Activated T-cell treated with anti-CD3 and anti-CD28 coated beads for 24 hours (primary cell): ENCODE results near the gene LRRC39.
A peak's percentile ranks its signal among the peaks of the same experiment; 100 is the strongest.

Experiments
- DNase-seq: peaks from one replicate; pipeline ENCODE4 v3.0.0-alpha.2; 2020; ENCODE audit warnings: low read depth

LRRC39 gene

GRCh38 chr1:100147875-100148274 lies 30.2 kb downstream of the LRRC39 start:
- no peak for DNase-seq

DNA sequence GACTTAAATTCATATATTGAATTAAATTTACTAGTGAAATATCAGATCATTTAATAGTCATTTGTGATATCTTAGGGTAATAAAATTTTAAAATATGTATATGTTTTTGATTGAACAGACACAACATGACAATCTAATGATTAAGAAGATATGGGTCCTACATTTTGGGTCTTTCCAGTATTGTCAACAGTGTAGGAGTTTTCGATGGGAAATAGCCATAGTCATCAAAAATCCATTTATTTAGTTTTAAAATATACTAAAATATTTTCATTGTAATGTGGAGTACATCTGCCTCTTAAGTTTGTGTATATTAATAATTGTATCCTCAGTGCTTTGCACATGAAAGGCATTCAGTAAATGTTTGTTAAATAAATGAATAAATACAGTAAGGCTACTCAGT lies 31.1 kb downstream of the LRRC39 start:
- DNase-seq: no peak

DNA sequence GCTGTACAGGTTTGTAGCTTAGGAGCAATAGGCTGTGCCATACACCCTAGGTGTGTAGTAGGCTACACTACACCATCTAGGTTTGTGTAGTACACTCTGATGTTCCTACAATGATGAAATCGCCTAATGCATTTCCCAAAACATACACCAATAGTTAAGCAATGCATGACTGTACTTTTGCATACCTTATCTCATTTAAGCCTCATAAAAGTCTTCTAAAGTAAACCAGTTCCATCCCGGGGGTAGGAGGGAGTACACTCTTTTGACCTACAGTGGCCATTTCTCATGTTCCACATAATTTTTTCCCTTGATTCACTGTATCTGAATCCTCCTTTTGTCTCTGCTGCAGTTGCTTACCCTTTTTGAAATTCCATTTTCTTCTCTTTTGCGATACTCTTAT lies 32.9 kb downstream of the LRRC39 start:
- no peak for DNase-seq

GRCh38 chr1:100142343-100142742 lies 35.7 kb downstream of the LRRC39 start:
- DNase-seq: no peak

DNA sequence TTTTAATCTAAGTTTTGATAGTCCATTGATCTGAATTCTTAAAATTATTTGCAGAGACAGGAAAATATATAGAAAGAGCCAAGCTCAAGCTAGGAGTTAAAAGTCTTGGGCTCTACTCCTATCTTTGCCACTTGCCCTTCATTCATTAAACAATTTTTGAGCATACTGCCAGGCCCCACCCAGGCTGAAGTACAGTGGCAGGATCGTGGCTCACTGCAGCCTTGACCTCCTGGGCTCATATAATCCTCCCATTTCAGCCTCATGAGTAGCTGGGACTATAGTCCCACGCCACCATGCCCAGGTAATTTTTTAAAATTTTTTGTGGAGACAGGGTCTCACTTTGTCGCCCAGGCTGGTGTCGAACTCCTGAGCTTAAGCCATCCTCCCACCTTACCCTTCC lies 36.9 kb downstream of the LRRC39 start:
- no peak for DNase-seq

DNA sequence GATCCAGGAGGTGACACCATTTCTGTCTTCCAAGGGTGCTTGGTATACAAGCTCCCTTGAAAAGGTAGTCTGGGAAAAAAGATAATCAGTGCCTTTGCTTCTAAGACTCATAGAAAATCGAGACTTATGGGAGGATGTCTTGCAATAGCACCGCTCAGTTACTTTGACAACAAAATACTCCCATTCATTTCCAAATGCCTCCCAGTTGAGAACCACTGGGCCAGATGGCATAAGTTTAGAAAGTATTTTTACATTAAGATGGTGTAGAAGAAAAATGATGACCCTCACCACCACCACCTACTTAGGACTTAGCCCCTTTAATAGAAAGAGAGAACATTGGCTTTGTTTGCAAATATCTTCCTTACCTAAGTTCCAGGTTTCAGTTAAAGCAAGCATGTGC lies 40.5 kb downstream of the LRRC39 start:
- DNase-seq: no peak

DNA sequence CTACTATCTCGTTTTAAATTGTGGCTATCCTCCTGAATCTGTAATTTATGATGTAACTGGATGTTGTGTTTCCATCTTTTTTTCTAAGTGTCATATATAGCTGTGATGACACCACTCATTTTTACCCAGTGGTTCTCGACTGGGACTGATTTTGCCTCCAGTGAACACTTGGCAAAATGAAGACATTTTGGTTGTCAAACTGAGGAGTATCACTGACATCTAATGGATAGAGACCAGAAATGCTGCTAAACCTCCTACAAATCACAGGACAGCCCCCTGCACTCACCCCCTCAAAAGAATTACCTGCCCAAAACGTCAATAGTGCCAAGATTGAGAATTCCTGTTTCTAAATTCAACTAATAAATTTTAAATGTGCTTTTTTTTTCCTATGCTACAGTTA lies 43.2 kb downstream of the LRRC39 start:
- no peak for DNase-seq

DNA sequence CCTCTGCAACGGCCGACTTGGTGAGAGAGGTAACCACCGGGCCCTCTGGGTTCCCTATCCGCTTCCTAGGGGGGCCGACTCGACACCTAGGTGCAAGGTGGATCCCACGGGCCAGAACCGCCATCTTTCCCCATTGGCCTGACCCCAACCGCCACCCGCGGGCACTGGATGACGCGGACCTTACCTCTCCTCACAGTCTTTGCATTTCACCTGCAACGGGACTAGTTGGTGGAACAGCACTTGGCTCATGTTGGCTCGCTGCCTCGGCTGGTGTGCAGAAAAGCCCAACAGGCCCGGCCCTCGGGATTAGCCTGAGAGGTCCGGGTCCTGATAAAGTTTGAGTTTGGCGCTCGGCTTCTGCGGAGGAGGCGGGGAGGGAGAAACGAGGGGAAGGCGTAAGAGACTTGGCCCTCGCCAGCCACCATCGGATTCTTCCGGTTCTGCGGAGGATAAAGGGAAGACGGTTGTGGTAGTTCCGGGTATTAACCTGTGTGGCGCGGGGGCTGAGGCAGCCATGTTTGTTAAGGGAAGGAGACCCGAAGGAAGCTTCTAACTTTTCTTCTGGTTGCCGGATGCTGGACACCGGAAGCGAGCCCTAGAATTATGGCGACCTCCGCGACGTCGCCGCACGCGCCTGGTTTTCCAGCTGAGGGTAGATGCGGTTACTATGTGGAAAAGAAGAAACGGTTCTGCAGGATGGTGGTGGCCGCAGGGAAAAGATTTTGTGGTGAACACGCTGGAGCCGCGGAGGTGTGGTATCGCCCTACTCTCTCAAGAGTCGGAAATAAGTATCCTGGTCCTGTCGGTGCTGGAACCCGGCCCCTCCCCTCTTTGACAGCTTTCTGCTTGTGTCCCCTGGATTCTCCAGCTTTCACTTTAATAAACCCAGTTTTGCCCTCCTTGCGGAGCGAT lies 45.2 kb downstream of the LRRC39 start, which contains the start of the genes SASS6 and TRMT13:
Gene SASS6 (minus strand): TSS at position 365 of the 912 bp plus-strand sequence. CDS start 116 bp downstream, at position 249.
Gene TRMT13 (plus strand): TSS at position 598 of the 912 bp plus-strand sequence. CDS start 6 bp downstream, at position 604.
- peak; percentile 89 for DNase-seq

- DNase-seq: no peak
Measured at GRCh38 chr1:100131623-100132022, 46.4 kb downstream of the LRRC39 start.

GRCh38 chr1:100130552-100131077 lies 47.4 kb downstream of the LRRC39 start:
- no peak for DNase-seq

GRCh38 chr1:100127226-100127625 lies 50.8 kb downstream of the LRRC39 start:
- no peak for DNase-seq

GRCh38 chr1:100122177-100122576 lies 55.9 kb downstream of the LRRC39 start:
- DNase-seq: no peak

DNA sequence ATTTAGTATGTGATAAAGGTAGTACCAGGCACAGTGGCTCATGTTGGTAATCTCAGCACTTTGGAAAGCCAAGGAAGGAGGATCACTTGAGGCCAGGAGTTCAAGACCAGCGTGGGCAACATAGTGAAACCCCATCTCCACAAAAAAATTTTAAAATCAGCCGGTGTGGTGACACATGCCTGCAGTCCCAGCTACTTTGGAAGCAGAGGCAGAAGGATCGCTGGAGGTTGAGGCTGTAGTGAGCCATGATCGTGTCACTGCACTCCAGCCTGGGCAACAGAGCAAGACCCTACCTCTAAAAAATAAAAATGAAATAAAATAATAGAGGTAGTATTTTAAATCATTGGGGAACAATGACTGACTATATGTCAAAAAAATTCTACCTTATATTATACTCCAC lies 62.5 kb downstream of the LRRC39 start:
- DNase-seq: no peak

DNA sequence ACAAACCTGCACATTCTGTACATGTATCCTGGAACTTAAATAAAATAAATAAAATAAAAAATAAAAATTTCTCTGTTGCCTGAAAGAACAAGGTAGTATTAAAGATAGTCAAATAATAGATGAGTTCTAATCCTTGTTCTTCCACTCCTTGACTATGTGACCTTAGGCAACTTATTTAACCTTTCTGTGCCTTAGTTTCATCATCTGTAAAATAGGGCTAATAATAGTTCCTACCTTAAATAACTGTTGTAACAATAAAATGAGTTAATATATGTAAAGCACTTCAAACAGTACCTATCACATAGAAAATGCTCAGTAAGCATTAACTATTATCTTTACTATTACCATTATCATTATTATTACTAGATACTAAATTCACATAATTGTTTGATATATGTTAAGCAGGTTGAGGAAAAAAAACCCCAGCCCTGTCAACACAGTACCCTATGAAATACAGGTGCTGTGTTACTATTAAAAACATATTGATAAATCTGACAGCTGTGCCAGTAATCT lies 68.4 kb downstream of the LRRC39 start:
- DNase-seq: no peak

GRCh38 chr1:100107696-100108095 lies 70.4 kb downstream of the LRRC39 start:
- no peak for DNase-seq

DNA sequence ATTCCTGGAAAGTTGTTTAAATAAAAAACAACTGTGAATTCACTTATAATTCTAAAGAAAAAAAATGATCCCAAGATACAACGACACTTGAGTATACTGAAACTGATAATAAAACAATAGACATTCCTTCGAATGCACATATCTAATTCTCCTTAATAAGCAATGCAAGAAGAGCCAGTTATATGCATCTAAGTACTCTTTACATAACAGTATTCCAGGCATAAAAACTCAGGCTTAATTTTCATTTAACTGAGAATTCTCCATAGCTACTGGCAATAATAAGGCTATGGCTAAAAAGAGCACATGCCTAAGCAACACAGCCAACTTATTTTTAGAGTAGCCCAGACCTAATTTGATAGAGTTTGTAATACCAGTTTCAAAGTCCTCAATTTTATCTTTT lies 76.5 kb downstream of the LRRC39 start:
- DNase-seq: no peak

GRCh38 chr1:100100202-100100601 lies 77.9 kb downstream of the LRRC39 start:
- DNase-seq: no peak
